HEK293T (cell line): ENCODE measurements around the gene TPM1.

Experiments used
- ARNT ChIP-seq: fragments of 450-650 bp; IDR thresholded peaks from 2 replicates; pipeline ENCODE4 v1.6.1; 2017; ENCODE audit warnings: mild to moderate bottlenecking
- BHLHE40 ChIP-seq: fragments of 450-650 bp; IDR thresholded peaks from 2 replicates; pipeline ENCODE4 v1.6.1; 2016; ENCODE audit warnings: mild to moderate bottlenecking, moderate library complexity, borderline replicate concordance
- ELF4 ChIP-seq: fragments of 450-650 bp; IDR thresholded peaks from 2 replicates; pipeline ENCODE4 v1.6.1; 2017; ENCODE audit warnings: antibody characterized with exemption
- FOXA1 ChIP-seq: fragments of 450-650 bp; IDR thresholded peaks from 2 replicates; pipeline ENCODE4 v1.6.1; 2016; ENCODE audit warnings: mild to moderate bottlenecking
- HDGF ChIP-seq: fragments of 450-650 bp; IDR thresholded peaks from 2 replicates; pipeline ENCODE4 v1.6.1; 2017; ENCODE audit warnings: antibody characterized with exemption, borderline replicate concordance
- L3MBTL2 ChIP-seq: fragments of 450-650 bp; conservative IDR thresholded peaks from 2 replicates; pipeline ENCODE4 v1.6.1; 2016; ENCODE audit warnings: mild to moderate bottlenecking
- NFRKB ChIP-seq: fragments of 450-650 bp; IDR thresholded peaks from 2 replicates; pipeline ENCODE4 v1.6.1; 2016; ENCODE audit warnings: mild to moderate bottlenecking, moderate library complexity
- SP1 ChIP-seq: fragments of 450-650 bp; IDR thresholded peaks from 2 replicates; pipeline ENCODE4 v1.6.1; 2017
- SUZ12 ChIP-seq: fragments of 450-650 bp; IDR thresholded peaks from 2 replicates; pipeline ENCODE4 v1.6.1; 2016; ENCODE audit warnings: mild to moderate bottlenecking
- ZNF384 ChIP-seq: fragments of 450-650 bp; IDR thresholded peaks from 2 replicates; pipeline ENCODE4 v1.6.1; 2016

DNA sequence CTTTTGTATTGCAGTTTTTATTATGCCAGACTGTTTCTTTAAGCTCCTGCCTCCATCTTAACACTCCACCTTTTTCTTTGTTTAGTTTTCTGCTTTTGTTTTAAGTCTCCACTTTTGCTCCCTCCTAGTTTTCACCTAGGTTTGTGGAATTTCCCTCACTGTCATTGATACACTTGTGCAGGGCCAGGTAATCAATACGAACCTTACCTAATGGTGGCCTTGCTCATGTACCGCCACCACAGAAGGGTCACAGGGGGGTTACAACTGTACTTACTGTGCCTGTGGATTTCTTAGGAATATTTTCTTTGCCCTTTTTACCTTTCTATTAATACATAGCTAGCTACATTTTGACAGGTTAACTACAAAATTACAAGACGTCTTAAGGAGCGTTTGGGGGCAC, 43.4 kb upstream of the TPM1 start:
- no peak for TF ChIP-seq NFRKB
- TF ChIP-seq ZNF384, result no peak
- TF ChIP-seq HDGF, result no peak
- no peak for TF ChIP-seq SP1
- TF ChIP-seq FOXA1, result no peak
- no peak for TF ChIP-seq ELF4
- TF ChIP-seq L3MBTL2, result no peak
- no peak for TF ChIP-seq ARNT
- TF ChIP-seq SUZ12, result no peak
- no peak for TF ChIP-seq BHLHE40
